Activated naive CD4-positive, alpha-beta T cell (primary cell): Measurements from ENCODE around the gene PLA2G2F.
"Not testable (repeated sequence)": the region's sequence is repeated elsewhere in the genome, so short reads cannot be mapped to it uniquely, and the experiment has no call there.

ENCODE experiments used
- DNase-seq, 4 experiments: peaks; one replicate each; lab custom pipeline; 2025; lab: John Stamatoyannopoulos, UW

PLA2G2F gene

DNA sequence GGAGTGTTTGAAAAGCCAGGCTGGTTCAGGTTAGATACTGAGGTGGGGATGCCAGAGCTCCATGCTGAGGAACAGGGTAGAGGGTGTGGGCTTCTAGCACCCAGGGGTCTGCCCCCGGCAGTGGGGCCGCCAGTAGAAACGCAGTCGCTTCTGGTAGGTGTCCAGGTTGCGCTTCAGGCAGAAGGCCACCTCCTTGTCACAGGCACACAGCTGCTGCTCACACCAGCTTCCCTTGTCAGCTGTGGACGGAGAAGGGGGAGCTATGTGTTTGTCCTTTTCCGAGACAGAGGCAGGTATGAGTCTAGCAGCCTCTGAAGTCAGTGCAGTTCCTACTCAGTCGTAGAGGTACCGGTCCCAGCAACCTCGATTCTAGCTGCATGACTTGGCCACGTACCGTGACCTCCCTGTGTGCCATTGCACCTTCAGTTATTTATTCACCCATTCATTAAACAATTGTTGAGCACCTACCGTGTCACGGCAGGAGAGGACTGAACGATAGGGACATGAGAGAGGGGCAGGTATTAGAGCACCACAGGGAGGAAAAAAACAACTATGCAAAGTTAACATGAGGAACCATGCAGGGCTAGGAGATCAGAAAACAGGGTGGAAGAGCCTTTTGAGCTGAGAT lies 25.0 kb upstream of the PLA2G2F start:
- no peak for DNase-seq

DNA sequence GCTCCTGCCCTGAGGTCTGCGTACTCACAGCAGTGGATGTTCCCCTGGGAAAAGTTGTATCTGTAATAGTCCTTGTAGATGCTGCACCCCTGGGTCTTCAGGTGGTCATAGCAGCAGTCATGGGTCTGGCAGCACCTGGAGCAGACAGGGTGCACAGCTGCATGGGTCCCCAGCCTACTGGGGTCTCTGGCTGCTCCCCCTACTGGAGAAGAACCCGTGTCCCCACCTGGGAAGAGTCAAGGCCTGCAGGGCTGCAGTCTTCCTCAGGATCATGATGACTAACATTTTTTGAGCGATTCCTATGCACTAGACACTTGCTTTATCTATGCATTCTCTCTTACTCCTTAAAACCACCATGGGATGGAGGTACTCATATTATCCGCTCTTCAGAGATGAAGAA lies 23.6 kb upstream of the PLA2G2F start:
- no peak for DNase-seq

DNA sequence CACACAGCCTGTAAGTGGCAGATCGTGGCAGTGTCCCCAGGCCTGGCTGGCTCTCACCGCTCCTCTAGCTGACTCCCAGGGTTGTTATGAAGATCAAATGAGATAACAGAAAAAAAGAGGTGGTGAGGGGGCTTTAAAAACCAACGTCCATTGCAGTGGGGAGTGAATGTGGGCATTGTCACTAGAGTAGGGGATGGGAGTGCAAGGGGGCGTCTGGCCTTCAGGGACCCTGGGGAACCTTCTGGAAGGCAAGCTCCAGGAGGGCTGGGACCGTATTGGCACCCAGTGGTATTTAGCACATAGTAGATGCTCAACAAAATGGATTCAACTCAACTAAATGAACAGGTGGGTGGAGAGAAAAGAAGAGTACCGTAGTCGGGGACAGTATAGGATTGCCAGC lies 23.2 kb upstream of the PLA2G2F start:
- DNase-seq = no peak

DNA sequence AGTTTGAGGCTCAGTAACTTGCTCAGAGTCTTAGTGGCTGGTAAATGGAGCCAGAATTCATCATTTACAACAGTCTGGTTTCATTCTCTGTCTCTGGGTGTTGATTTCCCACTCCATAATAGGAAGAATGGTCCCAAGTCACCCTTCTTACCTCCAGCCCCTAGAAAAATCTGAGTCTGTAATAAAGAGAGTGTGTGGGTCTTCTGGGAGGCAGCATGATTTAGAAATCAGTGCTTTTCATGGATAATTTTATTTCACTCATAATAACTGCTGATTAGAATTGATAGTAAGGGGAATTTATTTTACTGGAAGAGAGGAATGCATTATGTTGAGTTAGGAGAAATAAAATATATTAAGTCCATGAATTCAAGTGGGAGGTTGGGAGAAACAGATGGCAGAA lies 21.9 kb upstream of the PLA2G2F start:
- no peak for DNase-seq

DNA sequence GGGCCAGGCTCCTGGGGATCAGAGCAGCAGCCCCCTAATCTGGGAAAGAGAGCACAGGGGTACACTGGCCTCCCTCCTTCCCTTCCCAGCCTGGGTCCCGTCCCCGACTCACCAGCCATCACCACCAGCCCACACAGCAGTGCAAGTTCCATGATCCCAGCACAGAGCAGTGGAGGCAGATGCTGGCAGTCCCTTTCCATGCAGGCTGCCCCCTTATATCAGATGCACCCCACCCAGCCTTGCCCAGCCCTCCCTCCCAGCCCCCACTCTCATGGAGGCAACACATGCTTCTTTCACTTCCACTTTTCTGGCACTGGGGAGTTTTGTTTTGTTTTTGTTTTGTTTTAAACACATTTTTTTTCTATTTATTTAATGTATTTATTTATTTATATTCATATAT lies 19.8 kb upstream of the PLA2G2F start, which contains the start of gene PLA2G2D:
PLA2G2D (minus strand) TSS at position 190 of the 400 bp plus-strand sequence; CDS start at position 152, 38 bp downstream.
- DNase-seq = no peak

DNA sequence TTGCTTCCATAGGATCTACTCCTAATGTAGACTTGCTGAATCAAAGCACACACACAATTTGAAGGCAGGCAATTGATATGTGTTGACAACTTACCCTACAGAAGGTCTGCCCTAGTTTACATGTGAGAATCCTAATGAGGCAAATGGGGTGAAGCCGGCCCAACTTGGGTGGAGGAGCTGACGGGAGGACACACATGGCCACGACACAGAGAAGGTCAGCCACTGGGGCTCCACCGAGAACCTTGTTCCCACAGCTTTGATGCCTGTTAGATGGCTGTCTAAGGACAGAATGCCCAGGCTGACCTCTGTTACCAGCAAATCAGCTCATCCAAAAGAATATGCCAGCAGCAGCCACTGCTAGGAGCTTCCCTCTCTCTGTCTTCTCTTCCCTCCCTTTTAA lies 18.3 kb upstream of the PLA2G2F start:
- DNase-seq = no peak

DNA sequence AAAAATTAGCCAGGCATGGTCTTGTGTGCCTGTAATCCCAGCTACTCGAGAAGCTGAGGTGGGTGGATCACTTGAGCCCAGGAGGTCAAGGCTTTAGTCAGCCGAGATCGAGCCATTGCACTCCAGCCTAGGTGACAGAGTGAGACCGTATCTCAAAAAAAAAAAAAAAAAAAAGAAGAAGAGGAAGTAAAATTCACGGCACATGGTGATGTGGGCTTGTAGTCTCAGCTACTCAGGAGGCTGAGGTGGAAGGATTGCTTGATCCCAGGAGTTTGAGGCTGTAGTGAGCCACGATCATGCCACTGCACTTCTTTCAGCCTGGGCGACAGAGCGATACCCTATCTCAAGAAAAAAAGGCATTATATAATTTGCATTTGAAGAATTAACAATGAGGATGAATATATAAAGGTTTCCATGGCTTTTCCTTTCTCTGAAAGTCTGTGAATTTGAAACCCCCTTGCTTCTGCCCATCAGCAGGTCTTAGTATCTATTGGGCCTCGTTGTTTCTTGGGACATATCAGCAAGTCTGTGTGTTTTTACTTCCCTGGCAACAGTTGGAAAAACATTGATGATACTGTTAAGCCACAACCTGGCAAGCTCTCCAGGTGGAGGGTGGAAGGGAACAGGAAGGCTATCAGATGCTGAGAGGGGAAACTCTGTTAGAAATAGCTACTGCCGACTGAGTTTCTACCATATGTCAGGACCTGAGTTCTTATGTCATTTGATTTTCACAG lies 15.2 kb upstream of the PLA2G2F start:
- no peak for DNase-seq

DNA sequence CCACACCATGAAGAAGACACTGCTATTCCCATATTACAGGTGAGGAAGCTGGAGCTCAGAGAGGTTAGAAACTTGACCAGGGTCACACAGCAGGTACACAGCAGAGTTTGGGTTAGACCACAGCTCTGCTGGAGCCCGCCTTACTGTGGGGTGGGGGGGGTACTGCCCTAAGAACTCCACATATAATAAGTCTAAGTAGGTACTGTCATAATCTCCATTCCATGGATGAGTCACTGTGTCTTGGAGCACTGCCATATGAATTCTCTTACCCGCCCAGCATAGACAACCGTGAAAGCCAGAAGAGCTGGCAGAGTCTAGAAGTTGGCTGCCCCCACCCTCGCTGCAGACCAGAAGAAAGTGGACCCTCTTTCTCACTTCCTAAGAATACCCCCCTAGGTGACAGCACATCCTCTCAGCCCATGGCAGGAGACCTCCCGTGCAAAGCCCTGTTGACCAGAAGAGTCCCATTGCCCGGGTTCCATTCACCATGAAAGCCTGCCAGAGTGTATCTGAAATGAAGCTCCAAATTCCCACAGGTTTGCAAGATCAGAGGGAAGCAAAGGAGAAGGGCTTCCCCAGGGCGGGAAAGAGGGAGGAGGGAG lies 14.6 kb upstream of the PLA2G2F start:
- no peak for DNase-seq

DNA sequence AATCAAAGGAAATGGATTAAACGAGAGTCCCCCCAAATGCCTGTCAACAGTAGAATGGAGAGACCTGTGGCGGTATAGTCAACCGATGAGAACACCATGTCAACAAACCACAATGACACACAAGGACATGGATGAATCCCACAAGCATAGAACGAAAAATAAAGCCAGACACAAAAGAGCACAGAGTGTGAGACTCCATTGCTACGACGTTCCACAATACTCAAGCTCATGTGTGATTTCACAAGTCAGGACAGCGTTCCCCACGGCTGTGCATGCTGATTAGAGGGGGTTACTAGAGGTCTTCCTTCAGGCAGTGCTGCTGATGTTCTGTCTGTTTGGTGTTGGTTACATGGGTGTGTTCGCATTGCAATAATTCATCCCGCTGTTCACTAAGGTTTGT lies 14.0 kb upstream of the PLA2G2F start:
- no peak for DNase-seq

DNA sequence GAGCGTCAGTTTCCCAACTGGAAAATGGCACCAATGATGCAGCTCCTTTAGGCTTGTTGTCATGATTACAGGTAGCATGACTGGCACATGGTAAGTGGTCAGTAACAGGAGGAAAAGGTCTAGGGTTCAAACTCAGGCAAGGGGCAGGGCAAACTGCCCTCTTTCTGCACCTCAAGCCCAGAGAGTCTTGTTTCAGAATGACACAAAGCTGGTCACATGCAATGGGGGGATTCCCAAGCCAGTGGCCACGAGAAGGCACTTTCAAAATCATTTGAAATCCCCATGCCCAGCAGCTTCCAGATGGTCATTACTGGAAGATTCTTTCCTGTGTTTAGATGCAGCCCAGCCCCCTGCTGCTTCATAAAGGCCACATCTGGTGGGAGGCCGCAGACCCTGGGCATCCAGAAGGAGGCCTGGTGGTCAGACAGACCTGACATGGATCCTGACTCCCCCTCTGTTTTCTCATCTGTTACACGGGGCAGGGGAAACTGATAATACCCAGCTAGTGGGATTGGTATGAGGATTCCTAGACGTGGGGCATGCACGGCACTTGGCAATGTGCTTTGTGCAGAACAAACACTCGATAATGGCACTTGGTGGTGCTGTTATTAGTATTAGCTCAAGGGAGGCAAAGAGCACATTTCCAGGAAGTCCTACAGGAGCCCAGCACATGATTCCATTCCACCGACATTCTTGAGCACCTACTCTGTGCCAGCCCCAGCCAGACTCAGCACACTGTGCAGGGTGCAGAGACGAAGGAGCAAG lies 12.9 kb upstream of the PLA2G2F start:
- no peak for DNase-seq

DNA sequence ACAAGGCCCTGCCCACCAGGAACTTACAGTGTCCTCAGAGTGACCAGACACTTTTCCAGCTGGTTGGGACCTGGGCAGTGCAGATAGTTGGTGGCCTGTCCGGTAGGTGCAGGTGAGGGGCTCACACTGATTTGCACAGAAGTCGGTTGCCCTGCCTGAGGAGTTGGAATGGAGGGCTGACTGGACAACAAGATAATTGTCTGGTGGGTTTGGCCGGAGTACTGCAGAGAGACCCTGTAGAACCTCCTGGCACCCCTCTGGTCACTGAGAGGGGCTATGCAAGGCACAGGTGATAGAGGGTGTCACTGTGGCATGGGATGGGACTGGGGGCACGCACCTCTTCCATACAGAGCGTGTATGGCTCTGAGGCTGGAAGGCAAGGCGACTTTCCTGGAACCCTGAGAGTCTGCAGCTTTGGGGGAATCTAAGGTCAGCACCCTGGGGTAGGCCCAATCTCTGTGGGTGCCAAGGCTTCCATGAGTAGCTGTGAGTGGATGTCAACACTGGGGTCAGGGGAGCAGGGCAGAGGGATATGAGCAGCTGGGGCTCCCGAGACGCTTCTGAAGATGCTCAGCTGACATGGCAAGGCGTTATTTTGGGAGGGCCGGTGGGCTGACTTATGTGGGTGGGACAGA lies 12.2 kb upstream of the PLA2G2F start:
- no peak for DNase-seq

DNA sequence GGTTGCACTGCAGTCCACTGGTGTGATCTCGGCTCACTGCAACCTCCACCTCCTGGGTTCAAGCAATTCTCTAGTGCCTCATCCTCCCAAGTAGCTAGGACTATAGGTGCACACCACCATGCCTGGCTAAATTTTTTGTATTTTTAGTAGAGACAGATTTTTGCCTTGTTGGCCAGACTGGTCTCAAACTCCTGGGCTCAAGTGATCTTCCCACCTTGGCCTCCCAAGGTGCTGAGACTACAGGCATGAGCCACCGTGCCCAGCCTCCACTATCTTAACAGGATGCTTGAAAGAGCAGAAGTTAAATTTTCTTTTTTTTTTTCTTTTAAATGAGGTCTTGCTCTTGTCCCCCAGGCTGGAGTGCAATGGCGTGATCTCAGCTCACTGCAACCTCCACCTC lies 8.6 kb upstream of the PLA2G2F start:
- not testable (repeated sequence) for DNase-seq

DNA sequence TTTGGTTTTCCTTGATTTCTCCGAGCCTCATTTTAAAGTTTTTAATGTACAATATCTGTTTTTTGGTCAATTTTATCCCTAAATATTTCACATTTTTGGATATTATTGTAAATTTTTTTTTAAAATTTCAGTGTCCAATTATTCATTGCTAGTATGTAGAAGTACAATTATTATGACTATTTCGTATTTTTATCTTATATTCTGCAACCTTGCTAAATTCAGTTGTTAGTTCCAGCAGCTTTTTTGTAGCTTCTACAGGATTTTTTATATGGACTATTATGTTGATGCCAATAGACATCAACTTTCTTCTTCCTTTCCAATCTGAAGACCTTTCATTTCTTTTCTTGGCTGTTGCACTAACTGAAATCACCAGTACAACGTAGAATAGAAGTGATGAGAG lies 4.1 kb upstream of the PLA2G2F start:
- no peak for DNase-seq

DNA sequence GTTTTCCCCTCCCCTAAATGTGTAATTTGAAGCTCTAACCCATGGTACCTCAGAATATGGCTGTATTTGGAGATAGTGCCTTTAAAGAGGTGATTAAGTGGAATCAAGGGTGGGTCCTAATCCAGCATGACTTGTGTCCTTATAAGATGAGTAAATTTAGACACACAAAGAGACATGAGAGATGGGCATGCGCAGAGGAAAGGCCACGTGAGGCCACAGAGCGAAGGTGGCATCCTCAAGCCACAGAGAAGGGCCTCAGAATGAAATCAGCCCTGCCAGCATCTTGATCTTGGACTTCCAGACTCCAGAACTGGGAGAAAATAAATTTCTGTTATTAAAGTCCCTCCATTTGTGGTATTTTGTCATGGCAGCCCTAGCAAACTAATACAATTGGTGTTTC lies 2.9 kb upstream of the PLA2G2F start:
- no peak for DNase-seq

DNA sequence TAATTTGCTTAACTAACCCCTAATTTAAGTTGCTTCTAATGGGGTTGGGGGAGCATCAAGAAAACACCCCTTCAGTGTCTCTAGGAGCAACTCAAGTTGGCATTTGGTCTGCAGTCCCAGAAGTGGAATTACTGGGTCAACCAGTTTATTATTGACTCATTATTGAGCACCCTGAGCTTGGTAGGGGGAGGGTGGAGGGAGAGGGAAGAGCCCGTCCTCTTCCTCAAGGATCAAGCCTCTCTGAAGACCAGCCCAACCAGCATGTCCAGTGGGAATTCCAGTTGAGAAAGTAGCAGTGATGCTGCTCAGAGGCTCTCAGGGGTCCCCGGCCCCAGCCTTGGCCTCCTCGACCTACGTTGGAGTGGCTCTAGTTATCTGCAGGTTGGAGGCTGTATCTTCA lies 2.1 kb upstream of the PLA2G2F start:
- no peak for DNase-seq

DNA sequence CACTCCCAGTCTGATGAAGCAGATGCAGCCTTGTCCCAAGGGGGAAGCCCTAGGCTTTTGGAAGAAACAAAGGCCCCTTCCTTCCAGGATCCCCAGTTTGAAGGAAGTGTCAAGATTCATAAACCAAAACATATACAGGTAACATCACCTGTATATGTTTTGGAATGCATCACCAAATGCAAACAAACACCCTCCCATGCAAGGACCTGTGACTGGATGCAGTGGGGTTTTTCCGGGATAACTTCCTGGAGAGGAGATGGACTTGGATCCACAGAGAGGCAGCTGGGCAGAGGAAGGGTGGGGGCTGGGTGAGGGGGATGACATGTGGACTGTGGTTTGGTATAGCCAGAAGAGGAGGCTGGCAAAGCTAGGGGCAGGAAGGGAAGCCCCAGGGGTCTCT lies 1.5 kb upstream of the PLA2G2F start:
- no peak for DNase-seq

DNA sequence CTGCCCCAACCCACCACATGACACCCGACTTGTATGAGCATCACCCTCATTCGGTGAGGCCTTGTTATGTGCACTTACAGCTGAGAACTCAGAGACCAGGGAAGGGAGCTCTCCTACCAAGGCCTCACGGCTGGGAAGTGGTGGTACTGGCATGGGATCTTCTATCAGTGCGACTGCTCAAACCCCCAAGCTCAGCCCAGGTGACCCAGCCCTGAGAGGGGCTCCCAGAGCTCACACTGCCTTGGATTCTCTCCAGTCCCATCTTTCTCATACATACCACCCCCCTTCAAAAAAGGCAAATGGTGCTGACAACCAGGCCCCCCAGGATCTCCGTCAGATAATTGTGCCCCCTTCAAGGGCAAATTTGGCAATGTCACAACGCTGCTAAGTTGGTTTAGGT lies 777 bp upstream of the PLA2G2F start:
- DNase-seq = no peak

DNA sequence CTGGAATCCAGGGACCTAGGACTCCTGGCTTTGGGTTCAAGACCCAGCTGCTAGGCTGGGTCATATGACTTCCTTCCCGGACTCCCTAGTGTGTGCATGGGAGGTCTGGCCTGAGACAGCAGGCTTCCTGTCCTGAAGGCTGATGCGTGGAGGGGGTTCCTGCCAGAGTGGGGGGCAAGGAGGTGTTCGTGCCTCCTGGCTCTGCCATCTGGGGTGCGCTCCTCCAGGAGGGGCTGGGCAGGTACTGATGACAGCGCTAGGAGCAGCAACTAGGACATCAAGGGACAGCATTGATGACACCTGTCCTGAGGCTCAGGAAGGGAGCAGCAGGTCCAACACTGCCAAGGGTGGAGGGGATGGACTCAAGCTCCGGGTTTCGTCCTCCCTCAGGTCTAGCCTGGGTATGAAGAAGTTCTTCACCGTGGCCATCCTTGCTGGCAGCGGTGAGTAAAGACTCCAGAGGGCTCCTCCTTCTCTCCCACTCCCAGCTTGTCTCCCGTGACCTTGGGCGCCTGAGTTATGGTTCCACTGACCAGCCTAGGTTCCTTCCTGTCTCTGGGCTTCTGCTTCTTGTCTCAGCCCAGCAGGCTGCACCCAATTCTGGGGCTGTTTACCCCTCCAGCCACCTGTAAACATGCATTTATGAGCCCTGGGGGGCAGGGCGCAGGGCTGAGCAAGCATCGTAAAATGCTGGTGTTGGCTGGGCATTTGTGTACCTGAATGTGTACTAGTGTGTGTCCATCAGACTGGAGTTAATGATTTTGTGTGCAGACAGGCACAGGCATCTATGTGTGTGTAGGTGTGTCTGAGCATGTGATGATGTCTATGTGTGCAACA lies 871 bp downstream of the PLA2G2F start:
- no peak for DNase-seq

DNA sequence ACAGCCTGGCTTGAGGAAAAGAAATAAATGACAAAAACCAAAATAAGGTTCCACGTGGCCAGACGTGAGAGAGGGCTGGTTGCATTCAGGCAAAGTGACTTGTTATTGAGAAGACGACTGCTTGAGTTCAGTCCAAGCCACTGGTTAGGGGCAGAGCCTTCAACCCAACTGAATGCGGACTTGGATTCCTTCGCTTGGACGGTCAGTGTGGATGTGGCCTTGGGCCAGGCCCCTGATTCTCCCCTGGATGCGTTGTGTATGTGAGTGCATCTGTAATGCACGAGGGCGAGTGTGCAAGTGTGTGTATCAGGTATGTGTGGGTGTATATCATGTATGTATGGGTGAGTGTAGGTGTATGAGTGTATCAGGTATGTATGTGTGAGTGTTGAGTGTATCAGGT lies 1.9 kb downstream of the PLA2G2F start:
- no peak for DNase-seq

DNA sequence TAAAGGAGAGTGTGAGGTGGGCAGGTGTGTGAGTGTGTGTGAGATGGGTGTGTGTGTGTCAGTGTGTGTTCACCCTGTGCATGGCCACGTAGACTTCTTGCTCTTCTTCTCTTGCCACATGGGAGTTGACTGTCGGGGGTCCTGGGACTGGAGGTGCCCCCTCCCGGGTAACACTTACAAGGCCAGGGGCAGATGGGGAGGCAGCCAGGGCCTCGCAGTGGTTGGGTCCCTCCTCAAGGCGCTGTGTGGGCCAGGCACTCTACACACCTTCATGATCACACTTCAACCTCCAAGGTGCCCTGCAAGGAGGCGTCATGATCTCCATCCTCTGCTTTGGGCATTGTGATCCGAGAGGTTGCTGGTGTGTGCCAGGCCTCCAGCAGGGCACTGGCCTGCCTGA lies 2.3 kb downstream of the PLA2G2F start:
- DNase-seq = no peak

DNA sequence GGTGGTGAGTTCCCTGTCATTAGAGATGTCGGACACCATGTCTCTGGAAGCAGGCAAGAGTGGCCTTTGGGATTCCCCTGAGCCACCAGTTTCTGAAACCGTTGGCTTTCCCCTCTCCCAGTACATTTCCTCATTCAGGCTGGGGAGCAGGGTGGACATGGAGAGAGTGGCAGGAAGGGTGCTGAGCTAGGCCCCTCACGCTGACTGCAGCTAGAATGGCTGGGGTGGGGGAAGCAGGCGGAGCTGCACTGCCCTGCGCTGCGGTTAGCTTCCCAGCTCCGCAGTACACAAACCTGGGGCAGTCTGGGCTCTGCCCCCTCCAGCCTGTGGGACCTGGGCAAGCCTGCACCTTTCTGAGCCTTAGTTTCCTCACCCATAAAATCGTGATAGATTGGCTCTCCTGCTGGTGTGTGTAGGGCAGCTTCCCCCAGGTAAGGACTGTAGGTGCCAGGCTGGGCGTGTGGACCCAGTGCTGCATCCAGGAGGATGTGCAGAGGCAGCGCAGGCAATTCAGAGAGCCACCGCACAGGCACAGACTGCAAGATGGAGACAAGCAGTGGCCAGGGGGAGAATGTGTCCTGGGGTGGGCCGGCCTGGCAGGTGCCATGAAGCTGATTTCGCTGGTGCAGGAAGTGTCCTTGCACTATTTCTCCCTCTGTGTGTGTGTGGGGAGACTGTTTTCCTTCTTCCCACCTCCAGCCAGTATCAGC lies 3.0 kb downstream of the PLA2G2F start:
- DNase-seq = no peak
